RWPE2 (cell line): ENCODE data around the gene KIRREL3.

ENCODE experiments used
- ATAC-seq: fragments of 200-7000 bp; cut with Tn5 transposase; 3 replicates; pipeline ENCODE4 v1.9.1; 2021; ENCODE audit warnings: low read depth
- DNase-seq: peaks from one replicate; pipeline ENCODE4 v3.0.0-alpha.2; 2020; ENCODE audit warnings: low spot score
- H3K27ac ChIP-seq: fragments of 450-650 bp; 2 replicates; pipeline ENCODE4 v1.5.1; 2017; ENCODE audit warnings: mild to moderate bottlenecking; ENCODE audit not compliant: poor library complexity, severe bottlenecking
- H3K27me3 ChIP-seq: fragments of 250-450 bp; sonication (Bioruptor Pico); 2 replicates; pipeline ENCODE4 v1.5.1; 2021; ENCODE audit warnings: mild to moderate bottlenecking, moderate library complexity; ENCODE audit not compliant: insufficient read depth, poor library complexity, severe bottlenecking
- H3K36me3 ChIP-seq: fragments of 250-450 bp; sonication (Bioruptor Pico); 2 replicates; pipeline ENCODE4 v1.5.1; 2020; ENCODE audit warnings: low read depth, mild to moderate bottlenecking, moderate library complexity
- H3K4me1 ChIP-seq: fragments of 250-450 bp; sonication (Bioruptor Pico); 2 replicates; pipeline ENCODE4 v1.5.1; 2021; ENCODE audit warnings: mild to moderate bottlenecking, moderate library complexity; ENCODE audit not compliant: insufficient read depth, poor library complexity, severe bottlenecking
- H3K4me3 ChIP-seq: fragments of 250-450 bp; sonication (Bioruptor Pico); 2 replicates; pipeline ENCODE4 v1.5.1; 2021; ENCODE audit warnings: mild to moderate bottlenecking, moderate library complexity; ENCODE audit not compliant: severe bottlenecking
- H3K9me3 ChIP-seq: fragments of 250-450 bp; sonication (Bioruptor Pico); 2 replicates; pipeline ENCODE4 v1.5.1; 2021; ENCODE audit warnings: mild to moderate bottlenecking, moderate library complexity; ENCODE audit not compliant: severe bottlenecking
- CTCF ChIP-seq: fragments of 450-650 bp; IDR thresholded peaks from one replicate; pipeline ENCODE4 v1.5.1; 2017; ENCODE audit warnings: mild to moderate bottlenecking, moderate library complexity; ENCODE audit not compliant: poor library complexity, severe bottlenecking

KIRREL3 gene

GRCh38 chr11:126414615-126415014, 586.0 kb downstream of the KIRREL3 start:
- Histone ChIP-seq H3K4me3 (no peak overlapping the region), H3K27me3 (no peaks in the 10 kb centered on the region), H3K36me3 (peaks cover 27% of the 10 kb centered on the region), H3K4me1 (no peaks in the 10 kb centered on the region), H3K9me3 (no peaks in the 10 kb centered on the region), H3K27ac (no peak overlapping the region)
- ATAC-seq (no peak), DNase-seq (no peak)
- no peak for TF ChIP-seq CTCF

GRCh38 chr11:126413843-126414405, 586.6 kb downstream of the KIRREL3 start:
- H3K36me3 ChIP-seq: peaks cover 34% of the 10 kb centered on the region
- H3K27me3 ChIP-seq: no peaks in the 10 kb centered on the region
- no peak for TF ChIP-seq CTCF
- ATAC-seq (no peak), DNase-seq (no peak)
- H3K27ac ChIP-seq: no peak overlapping the region
- H3K4me1 ChIP-seq: no peaks in the 10 kb centered on the region
- H3K4me3 ChIP-seq: no peak overlapping the region
- H3K9me3 ChIP-seq: no peaks in the 10 kb centered on the region

DNA sequence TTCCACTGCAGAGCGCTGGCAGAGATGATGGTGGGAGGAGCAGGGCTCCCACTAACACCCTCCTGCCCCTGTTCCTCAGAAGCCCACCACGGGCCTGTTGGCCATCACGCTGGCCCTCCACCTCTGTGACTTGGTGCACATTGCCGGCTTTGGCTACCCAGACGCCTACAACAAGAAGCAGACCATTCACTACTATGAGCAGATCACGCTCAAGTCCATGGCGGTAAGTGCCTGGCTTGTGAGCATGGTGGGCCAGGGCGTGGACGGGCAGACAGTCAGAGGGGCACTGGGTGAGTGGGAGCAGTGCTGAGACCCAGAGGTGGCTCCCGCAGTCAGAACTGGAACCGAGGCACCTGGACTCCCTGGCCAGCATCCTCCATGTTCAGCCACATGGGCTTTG, 587.1 kb downstream of the KIRREL3 start:
- H3K27ac ChIP-seq: no peak overlapping the region
- no peaks in the 10 kb centered on the region for H3K9me3 ChIP-seq
- DNase-seq (no peak), ATAC-seq (no peak)
- peaks cover 39% of the 10 kb centered on the region for H3K36me3 ChIP-seq
- no peaks in the 10 kb centered on the region for H3K27me3 ChIP-seq
- H3K4me3 ChIP-seq: no peak overlapping the region
- no peaks in the 10 kb centered on the region for H3K4me1 ChIP-seq
- TF ChIP-seq CTCF: no peak

GRCh38 chr11:126411971-126412381, 588.6 kb downstream of the KIRREL3 start:
- Histone ChIP-seq H3K4me3 (no peak overlapping the region), H3K36me3 (peaks cover 49% of the 10 kb centered on the region), H3K27me3 (no peaks in the 10 kb centered on the region), H3K4me1 (no peaks in the 10 kb centered on the region), H3K27ac (no peak overlapping the region), H3K9me3 (no peaks in the 10 kb centered on the region)
- no peak for TF ChIP-seq CTCF
- no peak for ATAC-seq
- no peak for DNase-seq

DNA sequence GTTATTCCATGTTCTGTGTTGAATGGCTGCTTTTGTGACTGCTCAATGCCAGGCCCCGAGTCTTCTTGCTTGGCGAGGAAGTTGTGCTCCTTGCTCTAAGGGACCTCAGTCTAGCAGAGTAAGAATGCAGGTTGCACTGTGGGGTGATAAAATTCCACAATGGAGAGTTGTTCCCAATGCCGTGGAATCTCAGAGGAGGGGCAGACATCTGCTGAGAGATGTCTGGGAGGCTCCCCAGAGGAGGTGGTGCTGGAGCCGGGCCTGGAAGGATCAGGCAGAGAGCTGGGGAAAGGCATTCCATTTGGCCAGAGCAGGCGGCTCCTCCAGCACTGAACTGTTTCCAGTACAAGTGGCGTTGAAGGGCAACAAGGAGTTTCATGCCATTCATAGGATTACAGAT, 589.9 kb downstream of the KIRREL3 start:
- Histone ChIP-seq H3K27ac (no peak overlapping the region), H3K9me3 (no peaks in the 10 kb centered on the region), H3K36me3 (peaks cover 58% of the 10 kb centered on the region), H3K4me3 (no peak overlapping the region), H3K27me3 (no peaks in the 10 kb centered on the region), H3K4me1 (peaks cover 7% of the 10 kb centered on the region)
- DNase-seq (no peak), ATAC-seq (no peak)
- no peak for TF ChIP-seq CTCF
